Thoracic aorta (tissue), 2 donors: ENCODE measurements around the gene ASB1. TPM values are rescaled to one million over a fixed set of nuclear protein-coding genes. Genes with fewer than 3 reads are reported as not detected.
"Not testable (repeated sequence)": the region's sequence is repeated elsewhere in the genome, so short reads cannot be mapped to it uniquely, and the experiment has no call there.

Experiments used
- ATAC-seq: fragments of 150-250 bp; one replicate; pipeline ENCODE4 v1.8.0; 2017; ENCODE audit warnings: low read depth; ENCODE audit not compliant: insufficient number of reproducible peaks, low FRiP score
- DNase-seq: peaks from one replicate; pipeline ENCODE4 v3.0.0-alpha.2; 2020; ENCODE audit warnings: low spot score
- H3K27ac ChIP-seq, 2 donors: fragments of 200-600 bp; sonication (generic); 1 replicate in 1 of 2; 2 replicates in 1 of 2; pipeline ENCODE4 v1.5.1; 2016; ENCODE audit warnings: mild to moderate bottlenecking in 2 of 2, moderate library complexity in 2 of 2
- H3K27me3 ChIP-seq: fragments of 200-600 bp; sonication (generic); replicated peaks from 2 replicates; pipeline ENCODE4 v1.6.0; 2016; ENCODE audit warnings: mild to moderate bottlenecking; ENCODE audit not compliant: insufficient read depth
- H3K36me3 ChIP-seq: fragments of 200-600 bp; sonication (generic); one replicate; pipeline ENCODE4 v1.5.1; 2016
- H3K4me1 ChIP-seq, 2 donors: fragments of 200-600 bp; sonication (generic); 1 replicate in 1 of 2; 2 replicates in 1 of 2; pipeline versions ENCODE4 v1.5.1 to v1.6.0; 2016; ENCODE audit warnings: low read depth in 2 of 2, mild to moderate bottlenecking in 1 of 2; ENCODE audit not compliant: control insufficient read depth in 1 of 2
- H3K4me3 ChIP-seq: fragments of 200-600 bp; sonication (generic); 2 replicates; pipeline ENCODE4 v1.5.1; 2016; ENCODE audit warnings: mild to moderate bottlenecking
- H3K9me3 ChIP-seq: fragments of 200-600 bp; sonication (generic); 2 replicates; pipeline ENCODE4 v1.5.1; 2016
- total RNA-seq, 2 donors: library from RNA; depleted of rRNA; stranded (reverse); fragments of >200 nt; gene quantifications; one replicate each; pipeline versions ENCODE4 v1.1.0 to v1.2.3, GENCODE V29; 2016
- TF ChIP-seq, protein P1 (sequence below): fragments of 200-600 bp; sonication (generic); IDR thresholded peaks from one replicate; pipeline ENCODE4 v1.5.1; 2019; ENCODE audit warnings: antibody characterized with exemption

The ASB1 gene
- total RNA-seq, 2 donors from 2014 or later: 30.3 to 48.7 TPM

DNA sequence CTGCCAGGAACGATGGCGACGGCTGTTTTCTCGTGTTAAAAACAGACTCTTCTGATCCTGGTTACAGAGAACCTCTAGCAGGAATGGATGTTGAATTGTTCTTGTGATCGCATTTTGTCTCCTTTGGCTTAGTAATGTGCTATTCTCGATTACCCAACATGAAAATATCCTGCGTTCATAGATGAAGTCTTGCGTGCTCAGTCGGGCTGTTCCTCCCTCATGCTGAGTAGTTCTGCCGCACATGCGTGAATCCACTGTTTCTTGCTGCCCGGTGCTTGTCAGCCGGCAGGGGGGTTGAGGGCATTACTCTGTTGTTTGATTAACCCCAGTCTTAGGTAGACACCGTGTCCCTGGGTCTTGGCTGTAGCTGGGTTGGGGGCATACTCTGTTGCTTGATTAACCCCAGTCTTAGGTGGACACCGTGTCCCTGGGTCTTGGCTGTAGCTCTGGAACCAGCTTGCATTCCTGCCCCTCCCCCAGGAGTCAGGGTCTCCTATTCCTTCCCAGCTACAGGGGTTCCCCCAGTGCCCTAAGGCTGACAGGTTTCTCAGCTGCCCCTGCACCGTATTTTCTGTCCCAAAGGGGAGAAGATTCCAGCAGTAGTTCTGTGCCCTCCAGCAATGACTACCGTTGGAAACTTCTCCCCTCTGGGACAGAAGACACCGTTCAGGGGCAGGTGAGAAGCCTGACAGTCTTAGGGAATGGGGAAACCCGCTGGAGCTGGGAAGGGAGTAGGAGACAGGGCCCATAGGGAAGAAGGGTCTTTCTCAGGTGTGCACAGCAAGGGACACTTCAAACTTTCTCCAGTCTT lies 22.1 kb upstream of the ASB1 start:
- DNase-seq: no peak
- no peaks in the 10 kb centered on the region for H3K9me3 ChIP-seq
- no peak for ATAC-seq
- H3K36me3 ChIP-seq: peaks cover 5% of the 10 kb centered on the region
- H3K4me1 ChIP-seq: peaks cover 9 to 26% of the 10 kb centered on the region in 2 donors
- TF ChIP-seq, protein P1, sequence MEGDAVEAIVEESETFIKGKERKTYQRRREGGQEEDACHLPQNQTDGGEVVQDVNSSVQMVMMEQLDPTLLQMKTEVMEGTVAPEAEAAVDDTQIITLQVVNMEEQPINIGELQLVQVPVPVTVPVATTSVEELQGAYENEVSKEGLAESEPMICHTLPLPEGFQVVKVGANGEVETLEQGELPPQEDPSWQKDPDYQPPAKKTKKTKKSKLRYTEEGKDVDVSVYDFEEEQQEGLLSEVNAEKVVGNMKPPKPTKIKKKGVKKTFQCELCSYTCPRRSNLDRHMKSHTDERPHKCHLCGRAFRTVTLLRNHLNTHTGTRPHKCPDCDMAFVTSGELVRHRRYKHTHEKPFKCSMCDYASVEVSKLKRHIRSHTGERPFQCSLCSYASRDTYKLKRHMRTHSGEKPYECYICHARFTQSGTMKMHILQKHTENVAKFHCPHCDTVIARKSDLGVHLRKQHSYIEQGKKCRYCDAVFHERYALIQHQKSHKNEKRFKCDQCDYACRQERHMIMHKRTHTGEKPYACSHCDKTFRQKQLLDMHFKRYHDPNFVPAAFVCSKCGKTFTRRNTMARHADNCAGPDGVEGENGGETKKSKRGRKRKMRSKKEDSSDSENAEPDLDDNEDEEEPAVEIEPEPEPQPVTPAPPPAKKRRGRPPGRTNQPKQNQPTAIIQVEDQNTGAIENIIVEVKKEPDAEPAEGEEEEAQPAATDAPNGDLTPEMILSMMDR: no peak
- no peak overlapping the region for H3K27ac ChIP-seq
- H3K4me3 ChIP-seq: no peak overlapping the region
- H3K27me3 ChIP-seq: no peaks in the 10 kb centered on the region

DNA sequence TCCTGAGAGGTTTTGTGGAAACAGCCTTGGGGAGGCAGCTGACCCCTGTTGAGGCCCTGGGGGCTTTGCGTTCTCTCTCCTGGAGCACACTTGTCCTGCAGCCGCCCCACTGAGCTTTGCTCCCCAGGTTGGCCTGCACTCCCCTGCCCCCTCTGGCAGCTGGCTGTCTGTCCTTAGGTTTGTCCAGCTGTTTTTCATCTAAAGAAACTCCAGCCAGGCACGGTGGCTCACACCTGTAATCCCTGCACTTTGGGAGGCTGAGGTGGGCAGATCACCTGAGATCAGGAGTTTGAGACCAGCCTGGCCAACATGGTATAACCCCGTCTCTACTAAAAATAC lies 21.5 kb upstream of the ASB1 start:
- not testable (repeated sequence) for ATAC-seq, H3K9me3 ChIP-seq, DNase-seq, H3K27me3 ChIP-seq, H3K4me3 ChIP-seq, H3K27ac ChIP-seq, H3K36me3 ChIP-seq
- peaks cover 9 to 32% of the 10 kb centered on the region in 2 donors for H3K4me1 ChIP-seq

GRCh38 chr2:238406221-238406997 lies 20.3 kb upstream of the ASB1 start:
- peaks cover 9 to 34% of the 10 kb centered on the region in 2 donors for H3K4me1 ChIP-seq
- H3K27me3 ChIP-seq: no peaks in the 10 kb centered on the region
- H3K9me3 ChIP-seq: no peaks in the 10 kb centered on the region
- no peak for ATAC-seq
- H3K36me3 ChIP-seq: peaks cover 4% of the 10 kb centered on the region
- no peak for DNase-seq
- no peak overlapping the region for H3K27ac ChIP-seq
- TF ChIP-seq, protein P1: no peak
- no peak overlapping the region for H3K4me3 ChIP-seq

DNA sequence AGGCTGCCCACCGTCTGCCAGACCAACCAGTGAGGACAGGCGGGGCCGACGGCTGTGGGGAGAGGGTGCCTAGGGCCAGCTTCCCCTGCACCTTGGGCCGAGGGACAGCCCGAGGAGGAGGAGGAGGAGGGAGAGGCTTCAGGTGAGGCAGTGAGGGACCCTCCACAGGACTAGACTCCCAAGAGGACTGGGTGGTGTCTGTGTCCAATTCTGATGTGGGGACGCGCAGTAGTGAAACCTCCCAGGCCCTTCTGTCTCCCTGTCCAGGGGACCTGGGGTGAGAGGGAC lies 19.8 kb upstream of the ASB1 start:
- TF ChIP-seq, protein P1: no peak
- Histone ChIP-seq H3K27ac (no peak overlapping the region), H3K9me3 (no peaks in the 10 kb centered on the region), H3K27me3 (no peaks in the 10 kb centered on the region), H3K4me3 (no peak overlapping the region), H3K4me1 (peaks cover 9 to 34% of the 10 kb centered on the region in 2 donors), H3K36me3 (no peaks in the 10 kb centered on the region)
- DNase-seq (no peak), ATAC-seq (no peak)

- Histone ChIP-seq H3K27ac (no peak overlapping the region), H3K9me3 (no peaks in the 10 kb centered on the region), H3K4me1 (peaks cover 9 to 34% of the 10 kb centered on the region in 2 donors), H3K4me3 (no peak overlapping the region), H3K27me3 (no peaks in the 10 kb centered on the region), H3K36me3 (no peaks in the 10 kb centered on the region)
- TF ChIP-seq, protein P1: no peak
- no peak for DNase-seq
- no peak for ATAC-seq
Observed at GRCh38 chr2:238407566-238407965, 19.2 kb upstream of the ASB1 start.
